ENCODE data around the gene SH3GLB2. TPM values are rescaled to one million over a fixed set of nuclear protein-coding genes. Genes with fewer than 3 reads are reported as not detected.

The SH3GLB2 gene
- total RNA-seq, result 67.9 TPM

DNA sequence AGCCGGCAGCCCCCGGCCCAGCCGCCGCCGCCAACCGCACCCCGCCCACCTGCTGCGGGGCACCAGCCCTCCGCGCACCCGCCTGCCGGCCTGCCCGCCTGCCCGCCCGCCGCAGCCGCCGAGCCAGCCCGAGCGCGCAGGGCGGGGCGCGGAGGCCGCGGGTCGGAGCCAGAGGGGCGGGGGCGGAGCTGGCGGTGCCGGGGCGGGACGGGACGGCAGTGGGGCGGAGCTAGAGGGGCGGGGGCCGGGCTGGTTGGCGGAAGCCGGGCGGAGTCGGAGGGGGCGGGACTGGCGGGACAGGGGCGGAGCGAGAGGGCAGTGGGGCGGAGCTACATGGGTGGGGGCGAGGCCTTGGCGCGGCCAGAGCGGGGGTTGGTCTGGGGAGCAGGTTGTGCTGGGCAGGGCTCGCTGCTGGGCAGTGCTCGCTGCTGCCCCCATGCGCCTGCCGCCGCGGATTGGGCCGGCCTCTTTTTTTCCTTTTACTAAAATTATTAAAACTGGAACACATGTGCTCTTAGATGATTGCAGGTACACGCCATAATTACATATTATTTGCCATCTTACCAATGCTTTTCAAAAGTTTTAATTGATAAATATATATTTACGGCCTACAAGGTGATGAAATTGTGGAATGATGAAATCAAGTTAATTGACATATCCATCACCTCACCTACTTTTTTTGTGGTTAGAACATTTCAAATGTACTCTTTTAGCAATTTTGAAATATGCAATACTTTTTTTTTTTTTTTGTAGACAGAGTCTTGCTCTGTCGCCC is at the start of gene SH3GLB2:
SH3GLB2 (minus strand) TSS at position 140 of the 775 bp plus-strand sequence. CDS start 177 bp downstream, outside the sequence.
- peak; percentile 98 for DNase-seq

DNA sequence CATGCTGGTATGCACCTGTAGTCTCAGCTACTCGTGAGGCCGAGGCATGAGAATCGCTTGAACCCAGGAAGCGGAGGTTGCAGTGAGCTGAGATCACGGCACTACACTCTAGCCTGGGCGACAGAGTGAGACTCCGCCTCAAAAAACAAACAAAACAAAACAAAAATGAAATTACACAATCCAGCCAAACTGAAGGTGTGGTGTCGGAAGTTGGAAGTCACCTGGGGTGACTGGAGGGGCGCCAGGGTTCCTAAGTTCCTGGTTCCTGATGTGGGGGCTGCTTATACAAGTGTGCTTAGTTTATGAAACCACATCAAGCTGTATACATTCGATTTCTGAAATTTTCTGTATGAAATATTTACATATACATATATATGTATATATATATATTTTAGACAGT is 49.1 kb upstream of the SH3GLB2 start:
- no peak for DNase-seq

DNA sequence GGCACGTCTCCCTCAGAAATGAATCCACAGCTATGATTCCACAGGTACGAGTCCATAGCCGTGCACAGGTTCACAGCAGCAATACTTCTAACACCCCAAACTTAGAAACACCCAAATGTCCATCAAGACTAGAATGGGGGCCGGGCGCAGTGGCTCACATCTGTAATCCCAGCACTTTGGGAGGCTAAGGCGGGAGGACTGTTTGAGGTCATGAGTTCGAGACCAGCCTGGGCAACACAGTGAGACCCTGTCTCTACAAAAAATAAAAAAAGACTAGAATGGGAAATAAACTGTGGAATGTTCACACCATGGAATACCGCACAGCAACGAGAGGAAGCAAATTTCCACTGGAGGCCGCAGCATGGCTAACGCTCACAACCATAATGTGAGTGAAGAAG is 48.5 kb upstream of the SH3GLB2 start:
- no peak for DNase-seq

DNA sequence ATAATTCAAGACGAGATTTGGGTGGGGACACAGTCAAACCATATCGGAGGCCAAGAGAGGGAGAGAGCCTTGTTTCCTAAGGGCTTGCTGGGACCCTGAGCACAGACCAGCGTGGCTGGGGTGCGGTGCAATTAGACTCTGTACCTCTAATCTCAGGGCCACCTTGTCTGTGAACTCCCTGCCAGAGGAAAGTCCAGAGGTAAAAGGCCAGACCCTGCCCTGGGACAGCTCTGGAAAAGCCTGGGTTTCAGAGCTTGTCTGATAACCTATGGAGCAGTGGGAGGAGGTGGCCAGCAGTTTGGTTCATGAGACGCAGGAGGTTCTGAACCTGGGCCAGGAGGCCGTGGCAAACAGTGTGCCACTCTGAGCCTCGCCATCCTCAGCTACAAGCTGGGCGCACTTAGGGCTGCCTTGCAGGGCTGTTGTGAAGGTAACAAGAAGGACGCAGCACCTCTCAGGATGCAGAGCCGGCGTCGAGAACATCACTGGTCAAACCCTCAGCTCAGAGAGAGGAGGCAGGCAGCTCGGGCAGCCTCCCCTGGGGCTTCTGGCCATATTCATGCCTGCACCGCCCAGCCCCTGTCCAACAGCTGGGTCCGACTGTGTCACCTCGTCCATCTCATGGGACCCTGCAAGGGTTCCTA is 48.0 kb upstream of the SH3GLB2 start:
- no peak for DNase-seq

DNA sequence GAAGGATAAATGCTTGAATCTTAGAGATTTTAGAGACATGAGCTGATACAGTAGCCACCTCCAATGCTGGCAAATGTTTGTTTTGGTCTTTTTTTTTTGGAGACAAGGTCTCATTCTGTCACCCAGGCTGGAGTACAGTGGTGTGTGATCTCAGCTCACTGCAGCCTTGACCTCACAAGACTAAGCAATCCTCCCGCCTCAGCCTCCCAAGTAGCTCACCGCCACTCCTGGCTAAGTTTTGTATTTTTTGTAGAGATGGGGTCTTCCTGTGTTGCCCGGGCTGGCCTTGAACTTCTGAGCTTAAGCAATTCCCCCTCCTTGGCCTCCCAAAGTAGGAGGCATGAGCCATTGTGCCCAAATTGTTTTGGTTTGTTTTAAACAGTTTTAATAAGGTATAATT is 46.0 kb upstream of the SH3GLB2 start:
- DNase-seq, result no peak

DNA sequence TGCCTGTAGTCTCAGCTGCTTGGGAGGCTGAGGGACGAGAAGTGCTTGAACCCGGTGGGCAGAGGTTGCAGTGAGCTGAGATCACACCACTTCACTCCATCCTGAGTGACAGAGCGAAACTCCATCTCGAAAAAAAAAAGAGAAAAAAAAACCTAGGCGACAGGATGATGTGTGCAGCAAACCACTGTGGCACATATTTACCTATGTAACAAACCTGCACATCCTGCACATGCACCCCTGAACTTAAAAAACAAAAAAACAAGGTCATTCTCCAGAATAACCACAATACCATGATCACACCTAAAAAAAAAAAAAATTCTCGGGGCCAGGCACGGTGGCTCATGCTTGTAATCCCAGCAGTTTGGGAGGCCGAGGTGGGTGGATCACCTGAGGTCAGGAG is 45.3 kb upstream of the SH3GLB2 start:
- DNase-seq, result no peak

DNA sequence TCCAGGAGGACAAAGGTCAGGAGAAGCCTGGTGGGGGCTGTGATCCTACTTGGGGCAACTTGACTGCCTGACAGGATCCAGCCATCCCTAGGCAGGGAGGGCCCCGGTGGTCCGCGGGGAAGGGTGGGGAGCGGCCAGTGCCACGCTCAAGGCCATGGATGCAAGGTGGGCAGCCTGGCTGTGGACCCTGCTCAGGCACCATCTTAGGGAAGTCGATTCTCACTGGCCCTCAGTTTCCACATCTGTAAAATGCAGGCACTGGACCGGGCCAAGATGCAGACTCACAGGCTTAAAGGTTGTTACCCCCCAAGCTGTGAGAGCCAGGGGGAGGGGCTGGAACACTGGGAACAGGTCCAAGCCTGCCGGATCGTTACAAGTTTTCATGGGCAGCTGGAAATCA is 44.0 kb upstream of the SH3GLB2 start:
- no peak for DNase-seq

DNA sequence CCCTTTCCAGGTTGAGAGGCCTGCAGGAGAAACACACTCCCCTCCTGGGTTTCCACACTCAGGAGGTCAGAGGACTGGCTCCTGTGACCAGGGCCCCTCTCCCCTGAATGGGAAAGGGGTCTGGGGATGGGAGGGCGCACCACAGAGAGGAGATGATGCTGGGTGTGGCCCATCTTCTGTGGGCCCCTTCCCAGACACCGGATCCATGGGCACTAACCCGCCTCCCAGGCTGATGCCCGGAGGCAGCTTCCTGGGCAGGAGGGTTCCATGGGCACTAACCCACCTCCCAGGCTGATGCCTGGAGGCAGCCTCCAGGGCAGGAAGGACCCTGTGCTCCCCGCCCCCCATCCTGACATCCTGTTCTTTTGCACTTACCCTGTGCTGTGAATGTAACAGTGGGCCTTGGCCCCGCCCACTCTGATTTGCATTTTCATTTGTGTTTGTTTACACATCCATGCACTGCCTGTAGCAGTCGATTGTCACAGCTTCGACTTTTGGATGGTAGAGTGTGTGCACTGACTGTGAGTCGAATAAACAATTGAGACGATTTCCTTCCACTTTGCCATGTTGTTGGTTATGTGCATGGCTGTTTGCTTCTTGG is 43.5 kb upstream of the SH3GLB2 start:
- no peak for DNase-seq

DNA sequence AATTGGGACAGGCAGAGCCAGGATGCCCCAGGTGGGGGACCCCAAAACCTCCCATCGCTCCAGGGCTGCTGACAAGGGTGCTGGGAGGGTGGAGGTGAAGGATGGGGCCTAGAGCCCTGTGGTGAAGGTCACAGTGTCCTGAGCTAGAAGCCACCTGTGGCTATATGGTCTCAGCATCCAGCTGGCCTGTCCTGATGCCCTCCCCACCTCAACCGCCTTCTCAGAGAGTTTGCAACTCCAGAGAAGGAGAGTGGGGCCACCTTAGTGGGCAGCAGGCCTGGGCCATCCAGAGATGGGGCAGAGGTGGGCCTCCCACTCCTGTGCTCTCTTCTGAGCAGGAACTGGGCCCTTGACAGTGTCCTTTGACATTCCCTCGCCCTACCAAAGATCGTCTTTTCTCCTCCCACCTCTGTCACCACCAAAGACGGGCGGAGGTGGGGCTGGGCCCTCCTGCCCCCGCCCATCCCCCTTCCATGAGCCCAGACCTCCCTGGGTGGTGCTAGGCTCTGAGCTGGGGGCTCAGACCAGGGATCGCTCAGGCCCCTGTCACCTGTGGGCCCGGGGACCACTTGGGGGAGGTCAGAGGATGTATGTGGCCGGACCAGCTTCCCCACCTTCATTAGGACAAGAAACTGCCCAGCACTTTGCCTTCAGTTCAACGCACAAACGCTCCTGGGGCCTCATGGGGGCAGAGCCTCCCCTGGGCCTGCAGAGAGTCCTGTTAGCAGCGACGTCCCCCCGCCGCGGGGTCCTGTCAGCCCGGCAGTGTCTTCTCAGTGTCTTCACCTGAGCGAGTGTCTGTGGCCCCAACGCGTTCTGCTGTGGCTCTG is 42.8 kb upstream of the SH3GLB2 start:
- no peak for DNase-seq

DNA sequence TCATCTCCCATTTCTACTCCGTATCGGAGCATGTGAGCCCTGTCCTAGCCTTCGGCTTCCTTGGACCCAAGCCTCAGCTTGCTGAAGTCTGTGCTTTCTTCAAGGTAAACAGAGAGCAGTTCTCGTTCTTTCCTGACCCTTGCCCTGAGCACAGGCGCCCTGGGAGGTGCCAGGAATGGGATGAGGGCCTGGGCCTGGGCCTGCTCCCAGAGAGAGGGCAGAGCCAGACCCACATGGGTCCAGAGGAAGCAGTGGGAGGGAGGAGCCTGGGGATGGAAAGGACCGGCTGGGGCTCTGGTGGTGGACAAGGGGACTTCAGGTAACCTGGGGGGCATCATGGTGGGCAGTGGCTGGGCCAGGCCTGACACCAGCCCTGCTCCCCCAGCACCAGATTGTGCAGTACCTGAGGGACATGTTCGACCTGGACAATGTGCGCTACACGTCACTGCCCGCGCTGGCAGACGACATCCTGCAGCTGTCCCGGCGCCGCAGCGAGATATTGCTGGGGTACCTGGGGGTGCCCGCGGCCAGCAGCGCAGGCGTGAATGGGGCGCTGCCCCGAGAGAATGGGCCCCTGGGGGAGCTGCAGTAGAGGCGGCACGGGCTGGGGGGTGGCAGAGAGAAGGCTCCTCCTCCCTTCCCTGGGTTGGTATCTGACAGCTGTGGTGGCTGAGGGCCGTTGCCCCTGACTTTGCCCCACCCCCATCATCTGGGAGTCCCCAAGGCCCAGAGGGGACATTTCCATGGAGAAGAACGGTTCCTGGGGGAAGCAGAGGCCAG is 41.9 kb upstream of the SH3GLB2 start:
- DNase-seq, result no peak

DNA sequence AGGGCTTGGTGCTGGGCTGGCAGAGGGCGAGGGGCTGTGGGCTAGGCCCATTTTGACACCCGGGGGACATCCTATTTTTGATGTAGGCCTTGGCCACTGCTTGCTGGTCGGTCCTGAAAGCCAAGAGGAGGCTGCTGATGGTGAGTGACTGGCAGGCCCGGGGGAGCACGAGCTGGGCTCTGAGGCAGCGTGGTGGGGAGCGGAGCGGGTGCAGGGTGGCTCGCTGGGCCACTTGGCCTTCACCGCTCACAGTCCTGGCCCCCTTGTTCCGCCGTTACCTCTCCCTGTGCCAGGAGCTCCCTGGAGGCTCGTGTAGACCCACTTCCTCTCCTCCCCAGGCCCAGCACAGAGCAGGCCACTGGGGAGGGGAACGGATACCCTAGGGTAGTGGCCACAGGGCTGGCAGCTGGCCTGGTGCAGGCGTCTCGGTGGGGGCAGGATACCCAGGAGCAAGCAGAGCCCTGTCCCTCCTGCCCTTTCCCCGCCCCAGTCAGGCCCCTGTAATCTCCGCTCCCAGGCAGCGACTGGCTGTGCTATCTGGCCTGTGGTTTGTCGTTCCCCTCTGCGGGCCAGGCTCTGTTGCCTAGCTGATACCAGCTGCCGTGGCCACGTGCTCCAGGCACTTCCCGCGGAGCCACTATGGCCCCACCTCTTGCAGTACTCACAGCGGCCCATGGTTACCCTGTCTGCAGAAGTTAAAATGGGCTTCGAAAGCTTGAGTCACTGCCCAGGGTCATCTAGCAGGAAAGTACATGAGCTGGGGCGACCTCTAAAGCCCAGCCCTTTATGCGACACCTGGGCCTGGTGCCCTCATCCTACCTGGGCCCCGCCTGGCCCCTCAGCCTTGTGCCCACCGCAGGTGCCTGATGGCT is 41.1 kb upstream of the SH3GLB2 start:
- DNase-seq, result peak; percentile 62

DNA sequence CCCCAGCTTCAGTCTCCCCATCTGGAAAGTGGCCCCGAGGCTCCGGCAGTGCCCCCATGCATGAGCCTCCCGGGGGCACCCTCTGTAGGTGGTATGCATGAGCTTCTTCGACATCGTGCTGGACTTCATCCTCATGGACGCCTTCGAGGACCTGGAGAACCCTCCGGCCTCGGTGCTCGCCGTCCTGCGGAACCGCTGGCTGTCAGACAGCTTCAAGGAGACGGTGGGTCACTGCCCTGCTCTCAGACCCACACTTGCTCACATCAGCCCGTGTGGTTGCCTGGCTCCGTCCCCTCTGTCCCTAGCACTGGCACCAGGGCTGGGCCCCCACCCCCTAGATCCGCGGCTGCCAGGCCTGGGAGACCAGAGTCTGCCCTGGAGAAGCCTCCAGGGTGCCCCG is 40.0 kb upstream of the SH3GLB2 start:
- DNase-seq, result no peak

DNA sequence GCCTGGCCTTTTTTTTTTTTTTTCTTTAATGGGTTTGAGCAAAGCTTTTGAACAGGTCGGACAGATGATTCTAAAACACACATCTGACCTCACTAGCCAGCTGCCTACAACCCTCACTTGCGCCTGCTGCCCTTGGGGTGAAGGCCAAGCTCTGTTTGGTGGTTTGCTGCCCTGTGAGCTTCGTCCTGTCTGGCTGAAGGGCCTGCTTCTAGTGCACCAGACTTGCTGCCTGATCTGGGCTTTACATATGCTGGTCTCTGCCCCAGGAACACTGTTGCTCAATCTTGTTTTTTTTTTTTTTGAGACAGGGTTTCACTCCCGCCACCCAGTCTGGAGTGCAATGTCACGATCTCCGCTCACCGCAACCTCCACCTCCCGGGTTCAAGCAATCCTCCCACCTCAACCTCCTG is 36.4 kb upstream of the SH3GLB2 start:
- DNase-seq, result no peak

DNA sequence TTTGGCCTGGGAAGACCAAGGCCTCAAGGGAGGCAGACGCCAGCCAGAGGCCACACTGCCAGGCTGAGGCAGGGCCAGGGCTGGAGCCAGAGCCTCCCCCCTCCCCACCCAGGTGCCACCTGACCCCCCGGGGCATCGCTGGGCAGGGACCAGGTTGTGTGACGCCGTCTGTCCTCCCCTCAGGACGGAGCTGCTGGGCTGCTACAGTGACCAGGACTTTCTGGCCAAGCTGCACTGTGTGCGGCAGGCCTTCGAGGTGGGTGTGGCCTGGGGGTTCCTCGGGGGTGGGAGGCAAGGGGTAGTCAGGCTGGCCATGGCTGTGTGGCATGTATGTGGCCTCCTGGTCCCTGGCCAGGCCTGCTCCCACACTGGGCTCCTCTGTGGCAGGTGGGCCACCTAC is 34.9 kb upstream of the SH3GLB2 start:
- no peak for DNase-seq

DNA sequence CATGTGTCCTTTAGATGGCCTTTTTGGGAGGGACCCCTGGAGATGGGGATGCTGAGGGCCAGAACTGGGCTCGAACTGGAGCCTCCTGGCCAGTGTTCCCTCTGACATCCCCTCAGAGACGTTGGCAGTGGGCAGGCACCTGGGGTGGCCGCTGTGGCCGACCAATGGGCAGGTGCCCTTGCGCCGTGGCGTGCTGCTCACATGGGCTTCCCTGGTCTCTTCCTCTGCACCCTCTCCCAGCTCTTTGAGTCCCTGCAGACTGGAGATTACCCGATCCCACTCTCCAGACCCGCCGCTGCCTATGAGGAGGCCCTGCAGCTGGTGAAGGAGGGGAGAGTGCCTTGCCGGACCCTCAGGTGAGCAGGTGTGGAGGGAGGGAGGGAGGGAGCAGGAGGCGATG is 32.9 kb upstream of the SH3GLB2 start:
- no peak for DNase-seq

DNA sequence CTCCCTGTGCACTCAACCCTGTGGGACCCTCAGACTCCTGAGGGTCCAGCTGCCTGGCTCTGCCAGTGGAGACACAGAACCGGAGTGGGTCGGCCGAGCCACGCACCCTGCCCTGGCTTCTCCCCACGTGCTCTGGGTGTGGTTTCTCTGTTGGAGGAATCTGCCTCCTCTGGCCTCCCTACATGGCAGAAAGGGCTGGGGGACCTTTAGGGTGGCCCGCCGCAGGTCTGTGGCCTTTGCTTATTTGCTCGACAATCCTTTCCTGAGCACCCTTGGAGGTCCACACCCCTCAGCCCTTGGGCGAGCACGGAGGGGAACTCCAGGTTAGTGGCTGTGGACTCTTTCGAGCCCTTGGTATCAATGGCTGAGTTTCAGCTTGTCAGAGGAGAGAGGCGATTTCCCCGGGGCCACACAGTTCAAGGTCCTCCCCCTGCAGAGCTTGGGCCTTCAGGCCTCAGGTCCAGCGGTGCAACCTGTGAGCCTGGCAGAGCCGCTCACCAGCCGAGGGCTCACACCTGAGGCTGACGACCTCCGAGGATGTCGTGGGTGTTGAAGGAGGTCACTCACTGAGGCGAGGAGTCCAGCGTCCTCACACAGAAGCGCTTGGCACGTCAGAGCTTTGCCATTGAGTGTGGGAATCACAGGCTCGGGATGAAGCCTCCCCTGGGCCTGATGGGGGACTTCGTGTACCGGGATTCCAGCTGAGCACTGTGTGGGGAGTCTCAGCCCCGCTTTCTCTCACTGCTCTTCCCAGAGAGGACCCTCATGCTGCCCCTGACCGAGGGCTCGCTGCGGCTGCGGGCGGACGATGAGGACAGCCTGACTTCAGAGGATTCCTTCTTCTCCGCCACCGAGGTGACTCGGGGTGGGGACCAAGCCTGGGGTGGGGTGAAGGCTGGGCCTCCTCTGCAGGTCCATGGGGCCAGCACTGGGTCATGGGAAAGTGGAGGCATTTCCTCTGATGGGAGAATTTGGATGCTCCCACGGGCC is 32.0 kb upstream of the SH3GLB2 start:
- DNase-seq, result no peak

DNA sequence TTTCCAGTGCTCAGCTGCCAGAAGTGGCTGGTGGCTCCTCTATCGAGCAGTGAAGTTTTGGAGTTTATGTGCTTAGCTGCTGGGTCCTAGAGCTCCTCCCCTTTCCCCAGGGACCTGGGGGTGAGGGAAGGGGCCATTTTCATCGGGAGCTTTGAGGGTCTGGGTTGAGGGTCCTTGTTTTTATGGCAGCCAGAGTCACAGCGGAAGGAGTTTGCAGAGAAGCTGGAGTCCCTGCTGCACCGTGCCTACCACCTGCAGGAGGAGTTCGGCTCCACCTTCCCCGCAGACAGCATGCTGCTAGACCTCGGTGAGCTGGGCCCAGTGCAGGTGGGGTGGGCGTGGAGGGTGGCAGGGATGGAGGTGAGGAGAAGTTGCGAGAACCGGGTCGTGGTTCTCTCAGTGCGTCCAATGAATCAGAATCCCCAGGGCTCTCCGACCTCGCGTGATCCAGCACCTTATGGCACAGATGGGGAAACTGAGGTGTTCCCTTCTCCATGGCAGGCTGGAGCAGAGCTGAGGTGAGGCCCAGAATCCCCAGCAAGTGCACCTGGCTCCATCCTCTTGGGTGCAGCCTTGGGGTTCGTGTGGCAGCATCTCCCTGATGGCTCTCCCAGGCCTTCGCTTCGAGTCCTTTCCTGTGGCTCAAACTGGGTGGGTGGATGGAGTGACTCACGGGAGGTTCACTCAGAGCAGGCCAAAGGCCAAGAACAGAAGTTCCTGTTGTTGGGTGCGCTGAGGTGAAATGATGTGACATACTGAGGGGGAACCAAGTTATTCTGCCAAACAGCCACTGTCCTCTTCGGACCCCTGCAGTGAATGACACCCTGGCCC is 31.0 kb upstream of the SH3GLB2 start:
- DNase-seq, result no peak

DNA sequence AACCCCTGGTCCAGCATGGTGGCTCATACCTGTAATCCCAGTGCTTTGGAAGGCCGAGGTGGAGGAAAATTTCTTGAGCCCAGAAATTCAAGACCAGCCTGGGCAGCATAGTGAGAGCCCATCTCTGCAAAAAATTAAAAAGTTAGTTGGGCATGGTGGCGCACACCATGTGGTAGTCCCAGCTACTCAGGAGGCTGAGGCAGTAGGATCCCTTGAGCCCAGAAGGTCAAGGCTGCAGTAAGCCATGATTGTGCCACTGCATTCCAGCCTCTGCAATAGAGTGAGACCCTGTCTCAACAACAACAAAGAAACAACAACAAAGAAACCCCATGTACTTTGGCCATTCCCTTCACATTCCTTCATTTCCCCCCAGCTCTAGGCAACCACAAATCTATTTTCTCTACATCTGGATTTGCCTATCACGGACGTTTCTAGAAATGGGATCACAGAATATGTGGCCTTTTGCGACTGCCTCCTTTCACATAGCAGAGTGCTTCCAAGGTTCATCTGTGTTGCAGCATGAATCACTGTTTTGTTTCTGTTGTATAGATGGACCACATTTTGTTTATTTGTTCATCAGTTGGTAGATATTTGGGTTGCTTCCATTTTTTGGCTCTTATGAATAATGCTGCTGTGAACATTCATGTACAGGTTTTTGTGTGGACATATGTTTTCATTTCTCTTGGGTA is 26.2 kb upstream of the SH3GLB2 start:
- DNase-seq, result no peak
